HL-60/S4 (cell line): ENCODE results near the gene CHRM1.

Source experiments
- in situ Hi-C: fragments of 300-500 bp; cut with MboI; formaldehyde crosslinking; loops from 2 replicates; pipeline ENCODE4 v1.14.3; 2022; ENCODE audit warnings: low sequenced_read_pairs

CHRM1 gene

GRCh38 chr11:62908468-62909072 lies 12.6 kb downstream of the CHRM1 start:
- in situ Hi-C loops = loop anchor here (5.0 to 25.0 kb wide), 2 partner anchors 114 to 304 kb away; no protein-coding TSS in a partner anchor

DNA sequence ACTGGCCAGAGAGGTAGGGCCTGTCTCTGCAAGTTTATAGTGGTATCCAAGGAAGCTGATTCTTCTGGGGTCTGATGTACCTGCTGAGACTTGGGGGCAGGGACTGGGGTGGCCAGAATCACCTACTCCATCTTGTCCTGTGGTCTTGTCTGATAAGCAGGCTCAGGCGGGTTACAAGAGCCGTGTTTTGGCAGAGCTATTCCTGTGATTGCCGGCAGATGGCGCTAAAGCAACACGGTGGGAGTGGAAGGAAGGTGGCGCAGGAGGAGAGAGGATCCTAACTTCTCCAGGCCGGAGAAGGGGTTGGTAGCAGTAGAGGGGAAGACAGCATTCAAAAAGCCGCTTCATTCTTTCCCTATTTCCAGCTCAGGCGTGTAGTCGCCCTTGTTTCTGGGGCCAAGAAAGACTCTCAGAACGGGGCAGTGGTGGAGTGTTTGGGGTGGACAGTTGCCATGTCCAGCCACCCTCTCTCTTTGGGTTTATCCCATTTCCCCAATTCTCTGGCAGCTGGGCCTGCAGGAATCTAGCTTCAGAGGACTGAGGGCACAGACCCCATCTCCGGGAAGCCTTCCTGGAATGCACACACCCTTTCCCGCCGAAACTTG lies 15.1 kb downstream of the CHRM1 start:
- in situ Hi-C loops = loop anchor here (5.0 to 25.0 kb wide), 2 partner anchors 116 to 306 kb away; no protein-coding TSS in a partner anchor

DNA sequence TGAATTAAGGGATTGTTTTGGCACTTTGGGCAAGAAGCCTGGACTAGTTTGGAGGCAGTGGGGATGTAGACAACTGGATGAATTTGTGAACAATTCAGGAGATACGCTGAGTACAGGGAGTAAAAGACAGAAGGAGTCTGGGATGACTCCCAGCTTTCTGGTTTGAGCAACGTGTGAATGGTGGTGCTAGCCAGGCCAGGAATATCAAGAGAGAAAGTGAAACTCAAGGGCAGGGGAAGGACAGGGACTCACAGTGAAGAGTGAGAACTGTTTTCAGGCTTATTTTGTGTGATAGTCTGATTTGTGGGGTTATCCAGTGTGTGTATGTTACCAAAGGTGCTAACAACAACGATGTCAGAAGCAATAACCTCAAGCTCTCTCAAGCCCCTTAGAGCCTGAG lies 15.9 kb downstream of the CHRM1 start:
- in situ Hi-C loops = loop anchor here (5.0 to 25.0 kb wide), 2 partner anchors 117 to 307 kb away; no protein-coding TSS in a partner anchor

DNA sequence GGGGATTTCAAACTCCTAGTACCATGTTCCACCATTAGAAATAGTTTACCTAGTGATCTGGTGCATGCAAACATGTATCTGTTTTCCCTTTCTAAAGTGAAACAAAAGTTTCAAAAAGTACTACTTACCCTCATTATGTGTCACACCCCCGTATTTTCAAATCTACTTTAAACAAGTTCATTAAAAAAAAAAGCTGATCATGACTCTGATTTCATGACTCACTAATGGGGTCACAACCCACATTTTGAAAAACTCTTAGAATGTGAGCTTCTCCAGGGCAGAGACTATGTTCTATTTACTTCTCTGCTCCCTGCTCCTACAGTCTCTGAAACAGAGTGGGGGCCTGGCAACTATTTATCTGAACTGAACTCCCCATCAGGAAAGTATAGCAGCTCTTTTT lies 18.2 kb downstream of the CHRM1 start:
- in situ Hi-C loops = loop anchor here (25.0 kb wide), 1 partner anchor 309 kb away; no protein-coding TSS in a partner anchor

GRCh38 chr11:62898027-62898426 lies 23.1 kb downstream of the CHRM1 start:
- in situ Hi-C loops = loop anchor here (25.0 kb wide), 1 partner anchor 486 kb away; the partner anchor contains the start of gene SCGB1A1

GRCh38 chr11:62897311-62897710 lies 23.9 kb downstream of the CHRM1 start:
- in situ Hi-C loops = loop anchor here (25.0 kb wide), 1 partner anchor 485 kb away; the partner anchor contains the start of gene SCGB1A1

GRCh38 chr11:62896049-62896448 lies 25.1 kb downstream of the CHRM1 start:
- in situ Hi-C loops = loop anchor here (25.0 kb wide), 1 partner anchor 484 kb away; the partner anchor contains the start of gene SCGB1A1

GRCh38 chr11:62895501-62895900 lies 25.7 kb downstream of the CHRM1 start:
- in situ Hi-C loops = loop anchor here (25.0 kb wide), 1 partner anchor 483 kb away; the partner anchor contains the start of gene SCGB1A1

DNA sequence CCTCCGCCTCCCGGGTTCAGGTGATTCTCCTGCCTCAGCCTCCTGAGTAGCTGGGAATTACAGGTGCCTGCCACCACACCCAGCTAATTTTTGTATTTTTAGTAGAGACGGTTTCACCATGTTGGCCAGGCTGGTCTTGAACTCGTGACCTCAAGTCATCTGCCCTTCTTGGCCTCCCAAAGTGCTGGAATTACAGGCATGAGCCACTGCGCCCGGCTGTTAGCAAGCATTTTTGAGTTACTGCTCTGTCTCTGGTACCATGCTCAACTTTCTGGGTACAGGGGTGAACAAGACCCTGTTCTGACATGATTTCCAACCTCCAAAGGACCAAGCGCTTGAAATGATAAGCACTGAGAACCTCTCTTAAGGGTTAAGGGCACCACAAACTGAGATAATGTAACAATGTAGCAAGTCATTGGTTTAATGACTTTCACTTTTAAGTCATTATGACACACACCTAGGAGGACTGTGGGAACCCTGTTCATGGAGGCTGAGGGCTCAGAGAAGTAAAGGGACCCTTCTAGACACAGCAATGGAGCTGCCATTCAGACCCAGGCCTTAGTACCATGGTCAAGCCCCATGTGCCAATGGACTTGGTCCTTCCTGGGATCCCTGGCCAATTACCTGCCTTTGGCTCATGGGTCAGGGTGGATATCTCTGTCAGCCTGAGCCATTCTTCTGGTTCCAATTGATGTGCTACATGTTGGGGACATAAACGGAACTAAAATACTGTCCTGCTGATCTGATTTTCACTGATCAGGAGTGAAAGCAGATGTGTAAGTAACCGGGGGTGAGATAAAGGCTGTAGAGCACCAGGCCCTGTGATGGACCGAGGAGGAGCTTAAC lies 28.9 kb downstream of the CHRM1 start:
- in situ Hi-C loops = loop anchor here (25.0 kb wide), 1 partner anchor 480 kb away; the partner anchor contains the start of gene SCGB1A1

GRCh38 chr11:62889484-62890437 lies 31.4 kb downstream of the CHRM1 start:
- in situ Hi-C loops = loop anchor here (25.0 kb wide), 1 partner anchor 477 kb away; the partner anchor contains the start of gene SCGB1A1

DNA sequence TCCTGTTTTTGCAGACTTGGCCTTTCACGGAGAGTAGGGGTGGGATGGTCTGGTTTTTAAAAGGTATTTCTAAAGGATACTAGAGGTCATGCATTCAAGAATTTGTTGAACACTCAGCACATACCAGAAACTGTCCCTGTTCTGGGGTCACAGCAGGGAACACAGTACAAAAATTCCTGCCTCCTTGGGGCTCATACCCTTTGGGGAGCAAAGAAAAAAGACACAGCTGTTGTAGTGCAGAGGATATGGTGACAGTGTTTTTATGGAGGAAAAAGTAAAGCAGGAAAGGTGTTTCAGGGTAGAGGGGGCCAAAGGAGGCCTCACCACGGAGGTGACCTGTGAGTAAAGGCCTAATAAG lies 32.1 kb downstream of the CHRM1 start:
- in situ Hi-C loops = loop anchor here (25.0 kb wide), 1 partner anchor 477 kb away; the partner anchor contains the start of gene SCGB1A1

GRCh38 chr11:62888406-62888805 lies 32.8 kb downstream of the CHRM1 start:
- in situ Hi-C loops = loop anchor here (25.0 kb wide), 1 partner anchor 476 kb away; the partner anchor contains the start of gene SCGB1A1

DNA sequence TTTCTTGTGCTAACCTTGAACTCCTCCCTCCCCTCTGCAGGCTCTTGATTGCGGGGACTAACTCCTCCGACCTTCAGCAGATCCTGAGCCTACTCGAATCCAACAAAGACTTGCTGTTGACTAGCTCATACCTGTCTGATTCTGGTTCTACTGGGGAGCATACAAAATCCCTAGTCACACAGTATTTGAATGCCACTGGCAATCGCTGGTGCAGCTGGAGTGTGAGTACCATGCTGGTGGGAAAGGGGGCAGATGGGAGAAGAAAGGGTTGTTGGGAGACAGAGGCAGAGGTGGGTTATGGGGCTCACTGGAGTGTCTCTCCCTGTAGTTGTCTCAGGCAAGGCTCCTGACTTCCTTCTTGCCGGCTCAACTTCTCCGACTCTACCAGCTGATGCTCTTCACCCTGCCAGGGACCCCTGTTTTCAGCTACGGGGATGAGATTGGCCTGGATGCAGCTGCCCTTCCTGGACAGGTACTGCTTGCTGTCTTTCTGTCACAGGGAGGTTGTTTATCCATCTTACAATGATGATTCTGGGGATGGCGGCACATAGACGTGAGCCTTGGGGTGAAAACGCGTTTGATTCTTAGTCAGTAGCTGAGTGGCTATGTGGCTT lies 35.9 kb downstream of the CHRM1 start:
- in situ Hi-C loops = loop anchor here (25.0 kb wide), 1 partner anchor 473 kb away; the partner anchor contains the start of gene SCGB1A1

DNA sequence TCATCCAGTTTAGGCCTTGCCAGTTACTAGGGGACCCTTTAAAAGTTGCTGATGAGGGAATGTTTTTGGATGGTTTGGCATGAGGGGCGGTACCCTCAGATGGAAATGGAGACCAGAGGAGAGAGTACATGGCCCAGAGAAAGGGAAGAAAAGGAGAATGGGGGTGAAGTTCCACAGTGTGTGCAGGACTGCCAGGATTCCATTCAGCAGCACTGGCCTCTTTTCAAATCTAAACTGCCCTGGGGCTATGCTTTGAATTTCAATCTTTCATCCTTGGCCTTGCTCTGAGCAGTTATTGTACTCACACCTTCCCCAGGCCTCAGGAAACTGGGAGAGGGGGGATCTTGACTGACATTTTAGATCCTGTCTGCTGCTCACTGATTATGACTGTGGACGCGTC lies 37.5 kb downstream of the CHRM1 start:
- in situ Hi-C loops = loop anchor here (25.0 kb wide), 1 partner anchor 471 kb away; the partner anchor contains the start of gene SCGB1A1

- in situ Hi-C loops = loop anchor here (25.0 kb wide), 1 partner anchor 471 kb away; the partner anchor contains the start of gene SCGB1A1
Observed at GRCh38 chr11:62882788-62883501, 38.2 kb downstream of the CHRM1 start.

- in situ Hi-C loops = loop anchor here (25.0 kb wide), 1 partner anchor 470 kb away; the partner anchor contains the start of gene SCGB1A1
Observed at GRCh38 chr11:62882431-62882749, 38.8 kb downstream of the CHRM1 start.

- in situ Hi-C loops = loop anchor here (25.0 kb wide), 1 partner anchor 470 kb away; the partner anchor contains the start of gene SCGB1A1
Observed at GRCh38 chr11:62881579-62882430, 39.4 kb downstream of the CHRM1 start.
